Loucy (cell line): Measurements from ENCODE around the gene PIK3C3.
A peak's percentile ranks its signal among the peaks of the same experiment; 100 is the strongest.

Experiments used
- H2AFZ ChIP-seq: fragments of 200-600 bp; sonication (generic); 2 replicates; pipeline ENCODE4 v1.6.0; 2016; ENCODE audit warnings: antibody characterized with exemption, mild to moderate bottlenecking, low read length, moderate library complexity
- H3F3A ChIP-seq: fragments of 200-600 bp; 2 replicates; pipeline ENCODE4 v1.6.0; 2016; ENCODE audit warnings: antibody characterized with exemption, low read depth, mild to moderate bottlenecking
- H3K27me3 ChIP-seq: fragments of 200-600 bp; sonication (generic); 2 replicates; pipeline ENCODE4 v1.6.1; 2014; ENCODE audit warnings: low read length, mild to moderate bottlenecking; ENCODE audit not compliant: insufficient read depth, poor library complexity, severe bottlenecking
- H3K36me3 ChIP-seq: fragments of 200-600 bp; sonication (generic); 2 replicates; pipeline ENCODE4 v1.6.1; 2016; ENCODE audit warnings: low read length; ENCODE audit not compliant: insufficient read depth
- H3K4me1 ChIP-seq: fragments of 200-600 bp; sonication (generic); 2 replicates; pipeline ENCODE4 v1.5.1; 2014; ENCODE audit warnings: low read length, mild to moderate bottlenecking; ENCODE audit not compliant: insufficient read depth, poor library complexity, severe bottlenecking
- H3K4me2 ChIP-seq: fragments of 200-600 bp; sonication (generic); 2 replicates; pipeline ENCODE4 v1.6.0; 2014; ENCODE audit warnings: antibody characterized with exemption, low read length, low read depth, mild to moderate bottlenecking; ENCODE audit not compliant: poor library complexity, severe bottlenecking
- H3K4me3 ChIP-seq: fragments of 200-600 bp; sonication (generic); 2 replicates; pipeline ENCODE4 v1.5.1; 2014; ENCODE audit warnings: low read length, mild to moderate bottlenecking, mixed read lengths; ENCODE audit not compliant: poor library complexity, severe bottlenecking
- H3K79me2 ChIP-seq: fragments of 200-600 bp; sonication (generic); 2 replicates; pipeline ENCODE4 v1.6.1; 2014; ENCODE audit warnings: low read length; ENCODE audit not compliant: insufficient read depth
- H3K9ac ChIP-seq: fragments of 200-600 bp; sonication (generic); 2 replicates; pipeline ENCODE4 v1.6.0; 2014; ENCODE audit warnings: mild to moderate bottlenecking, low read depth, low read length, moderate library complexity; ENCODE audit not compliant: poor library complexity, severe bottlenecking
- H3K9me2 ChIP-seq: fragments of 200-600 bp; sonication (generic); replicated peaks from 2 replicates; pipeline ENCODE4 v1.6.1; 2016; ENCODE audit warnings: low read depth, low read length, mixed read lengths
- H3K9me3 ChIP-seq: fragments of 200-600 bp; sonication (generic); 2 replicates; pipeline ENCODE4 v1.6.1; 2014; ENCODE audit warnings: mild to moderate bottlenecking, antibody characterized with exemption, low read length, low read depth; ENCODE audit not compliant: insufficient read depth
- H4K20me1 ChIP-seq: fragments of 200-600 bp; sonication (generic); 2 replicates; pipeline ENCODE4 v1.6.0; 2014; ENCODE audit warnings: antibody characterized with exemption, low read length, mild to moderate bottlenecking; ENCODE audit not compliant: insufficient read depth, poor library complexity, severe bottlenecking
- CTCF ChIP-seq: fragments of 200-600 bp; sonication (generic); conservative IDR thresholded peaks from 2 replicates; pipeline ENCODE4 v1.5.1; 2014; ENCODE audit warnings: mild to moderate bottlenecking, antibody characterized with exemption, low read length
- EZH2phosphoT487 ChIP-seq: fragments of 200-600 bp; IDR thresholded peaks from 2 replicates; pipeline ENCODE4 v1.6.1; 2018; ENCODE audit warnings: antibody characterized with exemption, mild to moderate bottlenecking, moderate library complexity, borderline replicate concordance

The PIK3C3 gene

GRCh38 chr18:41954827-41955613 lies at the start of gene PIK3C3:
Gene PIK3C3, plus strand, starts transcription at chr18:41955234. Its CDS starts 58 bp downstream, at chr18:41955292.
- H3K9me2 ChIP-seq: no peaks in the 10 kb centered on the region
- no peaks in the 10 kb centered on the region for H3K27me3 ChIP-seq
- peak within 1 kb of the TSS; percentile 91 for H3K4me2 ChIP-seq
- H4K20me1 ChIP-seq: peaks cover 22% of the 10 kb centered on the region
- H3K79me2 ChIP-seq: peaks cover 48% of the 10 kb centered on the region
- peaks cover 6% of the 10 kb centered on the region; the same call in 1 of the 2 replicates for H3K36me3 ChIP-seq
- H3K4me3 ChIP-seq: peak within 1 kb of the TSS; percentile 97
- TF ChIP-seq EZH2phosphoT487 (no peak), CTCF (no peak)
- peaks cover 28% of the 10 kb centered on the region for H3K4me1 ChIP-seq
- H3F3A ChIP-seq: no peaks in the 10 kb centered on the region
- no peaks in the 10 kb centered on the region for H3K9me3 ChIP-seq
- peak within 1 kb of the TSS; percentile 79 for H3K9ac ChIP-seq
- peak within 1 kb of the TSS; percentile 100 for H2AFZ ChIP-seq

GRCh38 chr18:41905786-41906527 lies 49.1 kb upstream of the PIK3C3 start:
- H3K4me2 ChIP-seq: peak overlapping the region; percentile 4
- no peaks in the 10 kb centered on the region for H4K20me1 ChIP-seq
- no peak overlapping the region for H3K9ac ChIP-seq
- no peaks in the 10 kb centered on the region for H3K36me3 ChIP-seq
- H3K9me2 ChIP-seq: no peaks in the 10 kb centered on the region
- no peaks in the 10 kb centered on the region for H3K79me2 ChIP-seq
- no peak overlapping the region for H2AFZ ChIP-seq
- H3K27me3 ChIP-seq: peaks cover 26% of the 10 kb centered on the region
- peaks cover 8% of the 10 kb centered on the region for H3K4me1 ChIP-seq
- H3F3A ChIP-seq: no peaks in the 10 kb centered on the region
- H3K4me3 ChIP-seq: no peak overlapping the region
- no peaks in the 10 kb centered on the region for H3K9me3 ChIP-seq
- TF ChIP-seq CTCF (no peak), EZH2phosphoT487 (no peak)

- H2AFZ ChIP-seq: no peak overlapping the region
- H4K20me1 ChIP-seq: no peaks in the 10 kb centered on the region
- peak overlapping the region; percentile 4 for H3K4me2 ChIP-seq
Observed at GRCh38 chr18:41906528-41907146, 48.4 kb upstream of the PIK3C3 start.

More at GRCh38 chr18:41906528-41907146, 48.4 kb upstream of the PIK3C3 start:
- Histone ChIP-seq H3K9me3 (no peaks in the 10 kb centered on the region), H3F3A (no peaks in the 10 kb centered on the region), H3K9me2 (no peaks in the 10 kb centered on the region), H3K36me3 (no peaks in the 10 kb centered on the region), H3K79me2 (no peaks in the 10 kb centered on the region), H3K27me3 (peaks cover 26% of the 10 kb centered on the region), H3K9ac (no peak overlapping the region), H3K4me3 (no peak overlapping the region), H3K4me1 (peaks cover 8% of the 10 kb centered on the region)
- TF ChIP-seq CTCF: peak; percentile 81
- no peak for TF ChIP-seq EZH2phosphoT487
